Measurements from ENCODE around the gene RETSAT. TPM values are rescaled to one million over a fixed set of nuclear protein-coding genes. Genes with fewer than 3 reads are reported as not detected.
"Not testable (repeated sequence)": the region's sequence is repeated elsewhere in the genome, so short reads cannot be mapped to it uniquely, and the experiment has no call there.

The RETSAT gene
- total RNA-seq, 1 experiment from 2014 or later = 57.8 TPM

GRCh38 chr2:85330839-85331636, 23.3 kb downstream of the RETSAT start:
- intact Hi-C loops (cut with micrococcal nuclease; ENCODE audit: unreplicated experiment) = no loop called here

GRCh38 chr2:85329701-85330100, 24.6 kb downstream of the RETSAT start:
- H3K27me3 ChIP-seq (ENCODE audit: insufficient read depth, low read depth); DNase-seq; H2AFZ ChIP-seq; H3K9me3 ChIP-seq (ENCODE audit: insufficient read depth, low read depth); H3K4me3 ChIP-seq; H3K27ac ChIP-seq; H3K9me2 ChIP-seq (ENCODE audit: insufficient read depth); POLR2A ChIA-PET (ENCODE audit: unreplicated experiment); H3K4me2 ChIP-seq; CTCF ChIA-PET; H3F3A ChIP-seq (ENCODE audit: insufficient read depth, low read depth); BruUV-seq (replicated peaks): not testable (repeated sequence)
- H3K4me1 ChIP-seq (replicated peaks; ENCODE audit: insufficient read depth) = peaks cover 27% of the 10 kb centered on the region
- H4K20me1 ChIP-seq (ENCODE audit: insufficient read depth) = peaks cover 17% of the 10 kb centered on the region
- peaks cover 35% of the 10 kb centered on the region for H3K79me2 ChIP-seq (ENCODE audit: low read depth)
- peaks cover 11% of the 10 kb centered on the region for H3K36me3 ChIP-seq (ENCODE audit: low read depth)
- intact Hi-C loops (cut with micrococcal nuclease; ENCODE audit: unreplicated experiment) = loop anchor here (2.0 to 5.0 kb wide), 3 partner anchors 25 to 223 kb away; partner anchors contain the start of genes CAPG, ELMOD3 and RETSAT

More at GRCh38 chr2:85330839-85331636, 23.3 kb downstream of the RETSAT start:
- peaks cover 5% of the 10 kb centered on the region for H4K20me1 ChIP-seq (ENCODE audit: insufficient read depth)
- H3K4me2 ChIP-seq = no peak overlapping the region
- H2AFZ ChIP-seq = no peak overlapping the region
- no peak for DNase-seq
- peaks cover 13% of the 10 kb centered on the region for H3K4me1 ChIP-seq (replicated peaks; ENCODE audit: insufficient read depth)
- no peaks in the 10 kb centered on the region for H3K9me2 ChIP-seq (ENCODE audit: insufficient read depth)
- no peak overlapping the region for H3K27ac ChIP-seq
- no peaks in the 10 kb centered on the region for H3K27me3 ChIP-seq (ENCODE audit: insufficient read depth, low read depth)
- CTCF ChIA-PET = no interaction called here
- no peaks in the 10 kb centered on the region; the same call in 1 of the 2 replicates for H3F3A ChIP-seq (ENCODE audit: insufficient read depth, low read depth)
- no peaks in the 10 kb centered on the region for H3K9me3 ChIP-seq (ENCODE audit: insufficient read depth, low read depth)
- peaks cover 22% of the 10 kb centered on the region for H3K79me2 ChIP-seq (ENCODE audit: low read depth)
- no peak overlapping the region for H3K4me3 ChIP-seq
- peaks cover under 1% of the 10 kb centered on the region for H3K36me3 ChIP-seq (ENCODE audit: low read depth)
- POLR2A ChIA-PET (ENCODE audit: unreplicated experiment) = no interaction called here
- no TSS peak for BruUV-seq (replicated peaks)
- TF ChIP-seq CTCF (conservative IDR thresholded peaks at IDR 0.05) (no peak), EZH2 (IDR thresholded peaks at IDR 0.05; ENCODE audit: low read depth) (no peak)

GRCh38 chr2:85329181-85329651, 25.1 kb downstream of the RETSAT start:
- Histone ChIP-seq H3K4me2 (peak overlapping the region; percentile 96), H3K27ac (no peak overlapping the region), H3K4me1 (replicated peaks; ENCODE audit: insufficient read depth) (peaks cover 30% of the 10 kb centered on the region), H4K20me1 (ENCODE audit: insufficient read depth) (peaks cover 22% of the 10 kb centered on the region), H2AFZ (no peak overlapping the region), H3F3A (ENCODE audit: insufficient read depth, low read depth) (peaks cover 8% of the 10 kb centered on the region; the same call in 1 of the 2 replicates), H3K4me3 (peak overlapping the region; percentile 93; the same call in 1 of the 2 replicates), H3K36me3 (ENCODE audit: low read depth) (peaks cover 14% of the 10 kb centered on the region), H3K27me3 (ENCODE audit: insufficient read depth, low read depth) (no peaks in the 10 kb centered on the region), H3K9me3 (ENCODE audit: insufficient read depth, low read depth) (no peaks in the 10 kb centered on the region), H3K79me2 (ENCODE audit: low read depth) (peaks cover 40% of the 10 kb centered on the region), H3K9me2 (ENCODE audit: insufficient read depth) (no peaks in the 10 kb centered on the region)
- ChIA-PET CTCF (interaction anchor here (1.5 kb wide), 1 partner anchor 26 kb away, joined by 3 read pairs; the partner anchor contains the start of gene ELMOD3), POLR2A (ENCODE audit: unreplicated experiment) (interaction anchor here (0.7 kb wide), 1 partner anchor 22 kb away, joined by 3 read pairs; no protein-coding TSS in a partner anchor)
- no TSS peak for BruUV-seq (replicated peaks)
- DNase-seq = no peak
- intact Hi-C loops (cut with micrococcal nuclease; ENCODE audit: unreplicated experiment) = loop anchor here (2.0 to 5.0 kb wide), 3 partner anchors 26 to 223 kb away; partner anchors contain the start of genes CAPG, ELMOD3 and RETSAT
- no peak for TF ChIP-seq EZH2 (IDR thresholded peaks at IDR 0.05; ENCODE audit: low read depth)
- TF ChIP-seq CTCF (conservative IDR thresholded peaks at IDR 0.05) = no peak
